HG02852 (cell line): ENCODE data around the gene ING4.

Experiments
- ATAC-seq: cut with Tn5 transposase; IDR thresholded peaks from one replicate; pipeline ENCODE4 v1.9.1; 2021; ENCODE audit warnings: mild to moderate bottlenecking, moderate library complexity; ENCODE audit not compliant: unreplicated experiment

ING4 gene

GRCh38 chr12:6608592-6609281, 54.2 kb downstream of the ING4 start:
- ATAC-seq = no peak

DNA sequence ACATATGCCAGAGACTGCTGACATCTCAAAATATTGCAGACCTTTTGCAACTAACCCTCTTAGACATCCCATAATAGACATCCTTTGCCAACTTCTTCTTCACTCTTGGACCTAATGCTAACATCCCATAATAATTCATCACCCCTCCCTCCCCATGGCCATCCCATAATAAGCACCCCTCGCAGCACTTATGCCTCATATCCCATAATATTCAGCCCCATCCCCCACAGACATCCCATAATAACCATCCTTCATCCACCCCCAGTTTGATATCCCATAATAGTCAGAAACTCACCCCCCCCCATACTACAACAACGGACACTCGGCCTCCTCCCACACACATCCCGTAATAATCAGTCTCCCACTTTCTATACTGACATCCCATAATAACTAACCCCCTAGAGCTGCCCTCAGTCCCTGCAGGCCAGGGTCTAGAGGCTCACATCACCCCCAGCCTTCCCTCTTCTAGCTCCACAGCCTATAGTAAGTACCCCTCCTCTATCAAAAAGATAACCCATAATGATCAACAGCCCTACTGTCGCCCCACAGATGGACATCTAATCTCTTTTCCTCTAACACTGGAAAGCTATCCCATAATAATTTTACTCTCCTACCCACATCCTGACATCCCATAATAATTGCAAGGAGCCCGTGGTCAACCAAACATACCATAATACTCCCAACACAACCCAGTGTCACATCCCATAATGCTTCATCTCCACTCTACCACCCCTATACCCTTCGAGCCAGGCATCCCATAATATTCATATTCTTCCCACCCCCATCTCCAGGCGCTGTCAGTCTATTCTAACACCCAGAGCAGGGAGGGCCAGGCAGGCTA, 54.9 kb downstream of the ING4 start:
- no peak for ATAC-seq

DNA sequence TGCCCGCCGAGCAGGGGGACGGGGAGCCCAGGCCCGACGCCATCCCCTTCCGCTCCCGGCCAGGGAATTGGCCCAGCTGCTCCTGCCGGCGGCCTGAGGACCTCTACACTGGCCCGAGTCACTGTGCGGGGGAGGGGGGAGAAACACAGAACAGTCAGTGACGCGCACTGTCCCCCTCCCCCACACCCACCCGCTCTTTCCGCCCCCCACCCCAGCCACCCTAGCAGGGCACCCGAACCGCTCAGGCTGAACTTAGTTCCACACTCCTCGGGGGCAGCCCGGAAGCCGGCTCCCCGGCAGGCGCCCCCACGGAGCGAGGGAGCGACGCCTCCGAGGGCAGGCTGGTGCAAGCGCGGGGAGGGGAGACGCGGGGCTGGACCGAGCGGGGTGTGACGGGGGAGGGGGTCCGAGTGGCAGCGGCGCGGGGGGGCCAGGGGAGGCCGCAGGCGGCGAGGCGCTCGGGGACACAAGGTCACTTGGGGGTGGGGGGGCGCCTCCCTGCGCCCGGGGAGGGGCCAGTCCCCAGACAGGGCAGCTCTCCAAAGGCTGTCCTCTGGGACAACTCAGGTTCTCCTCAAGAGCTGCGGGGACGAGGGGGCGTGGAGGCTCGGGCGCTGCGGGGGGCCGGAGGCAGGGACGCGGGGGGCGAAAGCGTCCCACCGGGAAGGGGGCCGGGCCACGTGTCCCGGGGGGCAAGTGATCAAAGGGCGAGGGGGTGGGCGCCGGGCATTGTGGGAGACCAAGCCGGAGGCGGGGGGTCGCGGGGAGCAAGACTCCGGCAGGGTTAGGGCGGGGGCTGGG, 56.4 kb downstream of the ING4 start:
- ATAC-seq = no peak

GRCh38 chr12:6605421-6606330, 57.2 kb downstream of the ING4 start:
- ATAC-seq = no peak

GRCh38 chr12:6604259-6605029, 58.5 kb downstream of the ING4 start:
- no peak for ATAC-seq

DNA sequence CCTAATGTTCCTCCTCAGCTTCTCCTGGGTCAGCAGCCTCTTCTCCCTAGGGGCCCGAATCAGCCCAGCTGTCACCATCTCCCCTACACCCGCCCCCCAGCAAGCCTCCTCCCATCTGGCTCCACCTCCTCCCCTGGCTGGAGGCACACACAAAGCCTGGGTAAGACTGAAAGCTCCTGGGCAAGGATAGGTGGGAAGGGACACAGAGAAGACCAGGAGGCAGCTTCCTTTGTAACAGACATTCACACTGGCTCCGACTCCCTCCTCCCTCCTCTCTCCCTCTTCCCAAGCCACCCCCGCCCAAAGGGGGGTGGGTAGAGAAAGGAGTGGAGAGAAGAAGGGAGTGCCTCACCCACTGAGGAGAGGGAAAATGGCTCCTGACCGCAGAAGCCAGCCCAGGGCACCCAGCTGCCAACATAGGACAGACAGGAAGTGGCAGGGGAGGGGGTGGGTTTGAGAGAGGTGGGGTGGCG, 59.8 kb downstream of the ING4 start:
- ATAC-seq = no peak

DNA sequence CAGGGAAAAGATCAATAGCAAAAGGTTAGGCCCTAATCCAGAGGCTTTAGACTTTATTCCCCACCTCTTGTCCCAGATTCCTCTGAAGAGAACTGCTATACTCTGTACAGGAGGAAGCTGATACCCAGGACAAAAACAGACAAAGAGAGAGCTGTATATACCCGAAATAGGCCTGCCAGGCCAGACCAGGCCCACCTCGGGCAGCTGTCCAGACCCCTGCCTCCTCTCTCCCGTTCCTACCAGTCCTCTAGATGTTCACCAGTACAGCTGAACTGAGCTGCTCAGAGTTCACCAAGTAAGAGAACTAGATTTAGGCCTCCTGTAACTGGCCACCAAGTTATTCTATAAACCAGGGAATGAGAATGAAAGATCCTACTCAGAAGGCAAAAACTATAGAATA, 60.4 kb downstream of the ING4 start:
- no peak for ATAC-seq
